Erythroblast (primary cell): ENCODE results near the gene GPX4.

Experiments
- DNase-seq, 2 experiments: peaks; one replicate each; lab custom pipeline; 2025; lab: John Stamatoyannopoulos, UW
- GATA1 ChIP-seq: IDR thresholded peaks from 2 replicates; pipeline ENCODE4 v1.6.1; 2011; ENCODE audit warnings: low read depth, mild to moderate bottlenecking, control low read depth, low read length, moderate library complexity
- POLR2A ChIP-seq: IDR thresholded peaks from 2 replicates; pipeline ENCODE4 v1.6.1; 2011; ENCODE audit warnings: mild to moderate bottlenecking, low read length

GPX4 gene

GRCh38 chr19:1129535-1129934, 25.7 kb downstream of the GPX4 start:
- no peak for DNase-seq
- TF ChIP-seq POLR2A (no peak), GATA1 (no peak)

- no peak for DNase-seq
- TF ChIP-seq POLR2A, result no peak
- TF ChIP-seq GATA1, result no peak
Measured at GRCh38 chr19:1130771-1131717, 27.2 kb downstream of the GPX4 start.

- peak; percentile 51 to 63 for DNase-seq
Measured at GRCh38 chr19:1131718-1132551, 28.1 kb downstream of the GPX4 start.

GRCh38 chr19:1132552-1133383, 29.0 kb downstream of the GPX4 start:
- TF ChIP-seq POLR2A (no peak), GATA1 (no peak)
- DNase-seq, result no peak

More at GRCh38 chr19:1131718-1132551, 28.1 kb downstream of the GPX4 start:
- TF ChIP-seq GATA1, result no peak
- TF ChIP-seq POLR2A, result no peak

GRCh38 chr19:1133471-1133929, 29.7 kb downstream of the GPX4 start:
- DNase-seq, result peak; percentile 33 to 45

GRCh38 chr19:1134431-1134830, 30.6 kb downstream of the GPX4 start:
- no peak for TF ChIP-seq GATA1
- no peak for TF ChIP-seq POLR2A
- DNase-seq, result no peak

More at GRCh38 chr19:1133471-1133929, 29.7 kb downstream of the GPX4 start:
- TF ChIP-seq GATA1 (no peak), POLR2A (no peak)

- TF ChIP-seq POLR2A (no peak), GATA1 (no peak)
- no peak for DNase-seq
Measured at GRCh38 chr19:1135454-1135853, 31.7 kb downstream of the GPX4 start.

- DNase-seq, result no peak
- TF ChIP-seq POLR2A, result no peak
- TF ChIP-seq GATA1, result no peak
Measured at GRCh38 chr19:1136201-1136600, 32.4 kb downstream of the GPX4 start.

GRCh38 chr19:1136621-1137317, 33.0 kb downstream of the GPX4 start:
- DNase-seq, result no peak
- no peak for TF ChIP-seq POLR2A
- TF ChIP-seq GATA1, result no peak

GRCh38 chr19:1138121-1138520, 34.3 kb downstream of the GPX4 start:
- DNase-seq, result no peak
- TF ChIP-seq POLR2A (no peak), GATA1 (no peak)

- no peak for DNase-seq
- no peak for TF ChIP-seq GATA1
Measured at GRCh38 chr19:1139126-1139525, 35.3 kb downstream of the GPX4 start.

GRCh38 chr19:1140272-1141027, 36.7 kb downstream of the GPX4 start:
- no peak for DNase-seq
- no peak for TF ChIP-seq POLR2A
- no peak for TF ChIP-seq GATA1
